Vagina (tissue), 2 donors: ENCODE results near the gene LOXL3.

Experiments
- CTCF ChIP-seq, 3 experiments: fragments of 450-650 bp in 2 of 3; fragments of 200-600 bp in 1 of 3; sonication (generic) in 1 of 3; IDR thresholded peaks; one replicate each; pipeline ENCODE4 v1.5.1; 2017 to 2019; ENCODE audit warnings: antibody characterized with exemption in 3 of 3, mild to moderate bottlenecking in 2 of 3, moderate library complexity in 2 of 3
- POLR2A ChIP-seq, 2 donors: fragments of 450-650 bp; IDR thresholded peaks; one replicate each; pipeline ENCODE4 v1.6.1; 2017; ENCODE audit warnings: antibody characterized with exemption in 2 of 2, mild to moderate bottlenecking in 2 of 2, moderate library complexity in 2 of 2

DNA sequence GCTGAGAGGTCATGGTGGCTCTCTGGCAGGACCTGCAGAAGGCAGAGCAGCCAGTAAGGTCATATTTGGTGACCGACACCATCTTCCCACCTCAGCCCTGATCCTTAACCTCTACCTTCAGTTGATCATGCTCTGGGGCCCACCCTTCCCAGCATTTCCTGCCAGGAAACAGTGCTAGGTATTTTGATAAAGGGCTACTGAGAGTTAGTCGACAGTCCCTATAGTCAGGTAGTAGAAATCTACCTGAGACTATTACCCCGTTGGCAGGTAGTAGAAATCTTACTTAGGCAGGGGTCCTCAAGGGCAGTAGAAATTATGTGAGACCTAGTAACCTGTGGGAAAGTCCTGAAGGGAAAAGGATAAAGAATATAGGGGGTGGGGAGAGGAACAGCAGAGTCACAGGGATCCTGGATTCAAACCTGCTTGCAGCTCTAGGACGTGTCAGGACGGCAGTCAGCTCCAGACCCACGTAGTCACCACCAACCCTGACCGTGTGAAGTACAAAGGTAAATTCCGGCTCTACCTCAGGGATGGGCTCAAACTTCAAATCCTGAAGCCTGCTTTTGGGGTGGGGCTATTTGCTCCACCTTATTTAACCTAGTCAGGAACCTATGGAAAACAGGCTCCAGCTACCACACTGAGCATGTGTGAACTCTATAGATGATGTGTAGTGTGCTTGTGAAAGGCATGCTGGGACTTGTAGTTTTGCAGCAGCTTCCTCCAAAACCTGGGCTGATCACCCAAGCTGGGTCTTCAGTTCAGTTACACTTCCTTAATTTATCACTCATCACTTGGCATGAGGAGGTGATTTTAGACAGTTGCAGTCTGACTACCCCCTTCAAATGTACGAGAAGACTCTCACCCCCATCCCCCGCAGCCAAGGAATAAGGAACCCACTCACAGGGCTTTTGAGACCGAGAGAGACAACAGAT, 27.8 kb downstream of the LOXL3 start, which contains the start of gene DQX1:
- no peak for TF ChIP-seq CTCF (IDR thresholded peaks at IDR 0.05)
- no peak for TF ChIP-seq POLR2A (IDR thresholded peaks at IDR 0.05)
